GM12801 (cell line): ENCODE data around the gene CHRM5.

ENCODE experiments used
- CTCF ChIP-seq: IDR thresholded peaks from one replicate; pipeline ENCODE4 v1.5.1; 2011; ENCODE audit warnings: control low read depth; ENCODE audit not compliant: insufficient read length; ENCODE audit errors: extremely low read depth

Gene CHRM5

GRCh38 chr15:34059946-34060345 is 91.6 kb downstream of the CHRM5 start:
- TF ChIP-seq CTCF = no peak

- TF ChIP-seq CTCF = no peak
Measured at GRCh38 chr15:34064438-34064837, 96.1 kb downstream of the CHRM5 start.

GRCh38 chr15:34065261-34065660 is 97.0 kb downstream of the CHRM5 start:
- TF ChIP-seq CTCF = no peak

GRCh38 chr15:34065941-34066340 is 97.6 kb downstream of the CHRM5 start:
- no peak for TF ChIP-seq CTCF

GRCh38 chr15:34070003-34070402 is 101.7 kb downstream of the CHRM5 start:
- TF ChIP-seq CTCF = no peak

- TF ChIP-seq CTCF = no peak
Measured at GRCh38 chr15:34076785-34077184, 108.5 kb downstream of the CHRM5 start.

GRCh38 chr15:34078900-34079299 is 110.6 kb downstream of the CHRM5 start:
- no peak for TF ChIP-seq CTCF

GRCh38 chr15:34079904-34080303 is 111.6 kb downstream of the CHRM5 start:
- TF ChIP-seq CTCF = no peak
